Ovary (tissue), 9 donors: ENCODE results near the gene ASB10. TPM values are rescaled to one million over a fixed set of nuclear protein-coding genes. Genes with fewer than 3 reads are reported as not detected.
A peak's percentile ranks its signal among the peaks of the same experiment; 100 is the strongest.

Experiments used
- DNase-seq, 5 donors: peaks; one replicate each; pipeline ENCODE4 v3.0.0-alpha.2; 2019 to 2020
- H3K27ac ChIP-seq, 2 donors: fragments of 200-600 bp; one replicate each; pipeline versions ENCODE4 v1.5.1 to v1.8.0; 2019 to 2022
- H3K27me3 ChIP-seq: fragments of 200-600 bp; one replicate; pipeline ENCODE4 v1.8.0; 2022
- H3K36me3 ChIP-seq: fragments of 200-600 bp; sonication (generic); one replicate; pipeline ENCODE4 v1.5.1; 2019
- H3K4me1 ChIP-seq: one replicate; pipeline ENCODE4 v1.8.1; 2013; ENCODE audit warnings: mild to moderate bottlenecking, moderate library complexity; ENCODE audit not compliant: insufficient read depth
- H3K4me3 ChIP-seq: fragments of 200-600 bp; sonication (generic); one replicate; pipeline ENCODE4 v1.5.1; 2017
- H3K9me3 ChIP-seq, 2 donors: fragments of 200-600 bp in 1 of 2; sonication (generic) in 1 of 2; one replicate each; pipeline versions ENCODE4 v1.5.1 to v1.8.1; 2013 to 2019; ENCODE audit warnings: mild to moderate bottlenecking in 1 of 2, moderate library complexity in 1 of 2
- EP300 ChIP-seq: sonication (generic); formaldehyde crosslinking; IDR thresholded peaks from one replicate; pipeline ENCODE4 v1.6.1; 2017; ENCODE audit warnings: antibody characterized with exemption
- POLR2A ChIP-seq: fragments of 450-650 bp; IDR thresholded peaks from one replicate; pipeline ENCODE4 v1.6.1; 2017; ENCODE audit warnings: antibody characterized with exemption, mild to moderate bottlenecking, moderate library complexity
- WGBS, 3 donors: extraction: QIAGEN DNeasy Blood & Tissue Kit in 1 of 3; methylation state at CpG; one replicate each; pipeline versions ENCODE4 v1.1.5 to v1.1.7; 2013 to 2017; 5-methylcytosine and 5-hydroxymethylcytosine counted together
- intact Hi-C, 4 donors: fragments of 100-400 bp; cut with DNase I; formaldehyde crosslinking; loops; one replicate each; pipeline versions ENCODE4 v1.11.0 to v1.15.1; 2022 to 2023
- polyA plus RNA-seq, 2 donors: library from polyadenylated mRNA; stranded (reverse); fragments of 200-250 nt in 1 of 2; fragments of 350-450 nt in 1 of 2; fragmentation: Illumina TruSeq in 1 of 2; extraction: RNeasy Lipid Tissue Mini Kit (QIAGEN cat#74804) in 1 of 2; gene quantifications; one replicate each; pipeline ENCODE4 v1.2.3, GENCODE V29; 2013 to 2014
- total RNA-seq, 7 donors: library from RNA; depleted of rRNA in 2 of 7; stranded (reverse); fragments of >200 nt in 2 of 7; fragmentation: NEBNext Ultra II Directional in 3 of 7; extraction: Animal tissue kit (Norgen Biotek cat#: 25700) in 3 of 7; gene quantifications; one replicate each; pipeline versions ENCODE4 v1.1.0 to v1.2.4, GENCODE V29; 2016 to 2023
- TF ChIP-seq, protein P1 (sequence below), 3 donors: fragments of 450-650 bp in 2 of 3; fragments of 200-600 bp in 1 of 3; IDR thresholded peaks; one replicate each; pipeline versions ENCODE4 v1.5.1 to v1.8.0; 2016 to 2022; ENCODE audit warnings: antibody characterized with exemption in 3 of 3, mild to moderate bottlenecking in 1 of 3
- donor health status: DM: no; HTN: no; CAD: no; lungs with moderate emphysema.
- donor health status: DM: no; HTN: no; CAD: no.
- donor health status: Bipolar disorder and iron deficiency.
- donor health status: DM: yes; HTN: yes; CAD: no.
- donor health status: DM: no; HTN: no; CAD: no.
- donor health status: DM: yes; HTN: yes; CAD: no.

ASB10 gene
- total and polyA plus RNA-seq, 9 donors: not detected

DNA sequence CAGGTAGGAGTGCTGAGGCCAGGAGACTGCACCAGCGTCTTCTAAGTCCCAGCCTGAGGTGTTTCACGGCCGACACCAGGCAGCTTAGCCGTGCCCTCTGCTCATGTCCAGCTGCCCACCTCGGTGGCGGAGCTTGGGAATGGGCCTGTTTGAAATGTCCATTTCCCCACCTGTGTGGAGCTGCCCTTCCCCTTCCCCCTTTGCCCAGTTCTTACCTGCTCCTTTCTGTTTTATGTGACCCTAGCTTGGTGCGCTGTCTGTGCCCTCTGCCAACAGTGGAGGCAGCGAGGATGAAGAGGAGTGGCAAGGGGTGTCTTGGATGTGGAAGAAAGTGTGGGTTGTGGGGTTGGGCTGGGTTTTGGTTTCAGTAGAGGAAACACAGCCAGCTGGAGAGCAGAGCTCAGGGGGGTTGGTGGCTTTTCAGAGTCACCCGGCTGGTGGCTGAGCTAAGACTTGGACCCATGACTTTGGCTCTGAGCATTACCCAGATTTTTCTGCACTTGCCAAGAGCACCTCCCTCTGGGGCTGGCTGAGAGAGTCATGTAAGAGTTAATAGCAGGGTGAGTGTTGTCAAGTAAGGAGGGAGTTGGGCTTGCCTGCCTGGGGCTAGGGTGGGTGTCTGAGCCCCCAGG lies 57.0 kb downstream of the ASB10 start:
- Histone ChIP-seq H3K27me3 (no peaks in the 10 kb centered on the region), H3K36me3 (no peaks in the 10 kb centered on the region), H3K27ac (no peak overlapping the region), H3K4me3 (no peak overlapping the region), H3K9me3 (no peaks in the 10 kb centered on the region), H3K4me1 (peaks cover 8% of the 10 kb centered on the region)
- intact Hi-C loops: loop anchor here in 3 of 4 donors (5.0 to 10.0 kb wide), 5 partner anchors 37 to 175 kb away; partner anchors contain the start of gene GBX1 (in 1 of the 3)
- WGBS, 3 donors: 94 to 97% (median 96%) methylated on average over 9 of the region's 9 CpGs
- DNase-seq: no peak
- TF ChIP-seq, protein P1, sequence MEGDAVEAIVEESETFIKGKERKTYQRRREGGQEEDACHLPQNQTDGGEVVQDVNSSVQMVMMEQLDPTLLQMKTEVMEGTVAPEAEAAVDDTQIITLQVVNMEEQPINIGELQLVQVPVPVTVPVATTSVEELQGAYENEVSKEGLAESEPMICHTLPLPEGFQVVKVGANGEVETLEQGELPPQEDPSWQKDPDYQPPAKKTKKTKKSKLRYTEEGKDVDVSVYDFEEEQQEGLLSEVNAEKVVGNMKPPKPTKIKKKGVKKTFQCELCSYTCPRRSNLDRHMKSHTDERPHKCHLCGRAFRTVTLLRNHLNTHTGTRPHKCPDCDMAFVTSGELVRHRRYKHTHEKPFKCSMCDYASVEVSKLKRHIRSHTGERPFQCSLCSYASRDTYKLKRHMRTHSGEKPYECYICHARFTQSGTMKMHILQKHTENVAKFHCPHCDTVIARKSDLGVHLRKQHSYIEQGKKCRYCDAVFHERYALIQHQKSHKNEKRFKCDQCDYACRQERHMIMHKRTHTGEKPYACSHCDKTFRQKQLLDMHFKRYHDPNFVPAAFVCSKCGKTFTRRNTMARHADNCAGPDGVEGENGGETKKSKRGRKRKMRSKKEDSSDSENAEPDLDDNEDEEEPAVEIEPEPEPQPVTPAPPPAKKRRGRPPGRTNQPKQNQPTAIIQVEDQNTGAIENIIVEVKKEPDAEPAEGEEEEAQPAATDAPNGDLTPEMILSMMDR (IDR thresholded peaks at IDR 0.05): no peak
- TF ChIP-seq POLR2A (no peak), EP300 (no peak)

DNA sequence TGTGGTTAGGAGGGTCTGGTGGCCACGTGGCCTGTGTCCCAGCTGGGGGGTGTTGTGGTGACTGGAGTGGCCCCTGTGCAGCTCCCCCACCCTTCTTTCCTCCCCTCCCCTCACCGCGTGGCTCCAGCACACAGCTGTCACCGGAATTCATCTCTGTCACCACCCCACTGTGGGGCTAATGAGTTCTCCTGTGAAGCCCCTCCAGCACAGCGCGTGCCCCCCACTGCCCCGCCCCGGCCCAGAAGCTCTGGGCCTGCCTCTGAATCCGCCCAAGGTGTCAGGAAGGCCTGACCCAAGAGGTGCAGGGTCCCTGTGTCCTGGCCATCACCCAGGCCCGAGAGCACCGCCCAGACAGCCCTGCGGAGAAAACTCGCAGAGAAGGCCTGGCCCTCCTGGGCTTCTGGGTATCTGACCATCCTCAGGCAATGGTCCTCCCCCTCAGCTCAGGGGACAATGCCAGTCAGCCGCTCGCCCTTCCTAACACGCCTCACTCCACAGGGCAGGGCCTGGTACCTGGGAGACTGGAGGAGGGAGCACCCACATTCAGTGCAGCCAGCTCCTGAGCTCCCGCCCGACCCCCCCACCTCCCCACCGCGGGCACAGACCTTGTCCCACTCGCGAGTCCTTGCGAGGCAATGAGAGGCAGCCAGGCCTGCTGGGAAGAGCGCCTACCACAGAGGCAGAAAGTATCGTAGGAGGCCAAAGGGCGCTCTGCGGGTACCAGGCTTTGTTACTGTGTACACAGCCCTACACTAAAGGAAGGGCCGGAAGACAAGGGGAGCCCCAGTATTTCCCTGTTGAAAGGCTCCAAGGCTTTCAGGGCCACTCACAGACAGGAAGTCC lies 57.7 kb downstream of the ASB10 start:
- 88 to 91% (median 89%) methylated on average over 28 of the region's 28 CpGs for WGBS, 3 donors
- H3K36me3 ChIP-seq: no peaks in the 10 kb centered on the region
- intact Hi-C loops: loop anchor here in 3 of 4 donors (5.0 kb wide), 4 partner anchors 38 to 173 kb away; partner anchors contain the start of gene GBX1 (in 1 of the 3)

DNA sequence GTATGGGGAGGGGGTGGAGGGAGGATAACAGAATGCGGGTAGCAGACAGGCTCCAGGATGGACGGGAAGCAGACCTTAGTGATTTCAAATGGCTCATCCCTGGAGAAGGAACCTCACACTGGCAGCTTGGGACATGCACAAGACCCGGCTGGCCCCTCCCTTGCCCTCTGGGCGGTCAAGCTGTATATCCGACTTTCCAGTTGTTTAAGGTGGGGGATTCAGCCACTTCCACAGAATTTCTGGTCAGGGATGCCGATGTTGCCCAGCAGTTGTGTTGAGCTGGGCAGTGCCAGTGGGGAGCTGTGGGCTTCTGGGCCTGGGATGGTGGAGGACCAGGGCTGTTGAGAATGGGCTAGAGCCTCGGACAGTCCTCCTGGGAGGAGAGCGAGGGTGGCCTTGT lies 58.3 kb downstream of the ASB10 start:
- intact Hi-C loops: loop anchor here in 3 of 4 donors (5.0 kb wide), 4 partner anchors 39 to 174 kb away; partner anchors contain the start of gene GBX1 (in 1 of the 3)
- TF ChIP-seq, protein P1 (IDR thresholded peaks at IDR 0.05): no peak
- TF ChIP-seq POLR2A (no peak), EP300 (no peak)
- Histone ChIP-seq H3K4me3 (no peak overlapping the region), H3K36me3 (no peaks in the 10 kb centered on the region), H3K27me3 (no peaks in the 10 kb centered on the region), H3K9me3 (no peaks in the 10 kb centered on the region), H3K4me1 (peaks cover 8% of the 10 kb centered on the region), H3K27ac (no peak overlapping the region)
- DNase-seq: peak in 1 of 5 donors; percentile 10
- 82 to 85% (median 83%) methylated on average over 8 of the region's 8 CpGs for WGBS, 3 donors

More for the DNA sequence above, 57.7 kb downstream of the ASB10 start:
- Histone ChIP-seq H3K27ac (no peak overlapping the region), H3K4me3 (no peak overlapping the region), H3K9me3 (no peaks in the 10 kb centered on the region), H3K27me3 (no peaks in the 10 kb centered on the region), H3K4me1 (peaks cover 8% of the 10 kb centered on the region)
- TF ChIP-seq EP300 (no peak), POLR2A (no peak)
- TF ChIP-seq, protein P1 (IDR thresholded peaks at IDR 0.05): no peak
- DNase-seq: peak in 1 of 5 donors; percentile 19

DNA sequence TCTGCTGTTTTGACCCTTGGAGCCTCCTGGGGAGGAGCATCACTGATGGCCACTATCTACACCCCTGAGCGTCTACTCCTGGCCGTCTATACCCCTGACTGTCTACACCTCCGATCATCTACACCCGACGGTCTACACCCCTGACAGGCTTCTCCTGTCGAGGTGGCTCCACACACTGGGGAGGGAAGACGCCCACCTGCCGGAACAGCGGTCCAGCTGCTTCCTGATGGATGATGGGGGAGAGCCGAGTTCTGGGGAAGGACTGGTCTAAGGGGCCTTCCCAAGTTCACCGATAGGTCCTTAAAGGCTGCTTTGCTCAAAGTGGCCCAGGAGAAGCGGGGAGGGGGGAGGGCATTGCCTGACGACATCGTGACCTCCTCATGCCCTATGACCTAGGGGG lies 58.9 kb downstream of the ASB10 start:
- Histone ChIP-seq H3K4me3 (no peak overlapping the region), H3K9me3 (no peaks in the 10 kb centered on the region), H3K36me3 (no peaks in the 10 kb centered on the region), H3K27ac (no peak overlapping the region), H3K4me1 (peaks cover 8% of the 10 kb centered on the region), H3K27me3 (no peaks in the 10 kb centered on the region)
- intact Hi-C loops: loop anchor here in 3 of 4 donors (5.0 kb wide), 4 partner anchors 39 to 174 kb away; partner anchors contain the start of gene GBX1 (in 1 of the 3)
- DNase-seq: peak in 1 of 5 donors; percentile 13
- no peak for TF ChIP-seq EP300
- TF ChIP-seq, protein P1 (IDR thresholded peaks at IDR 0.05): no peak
- TF ChIP-seq POLR2A: no peak
- 79 to 82% (median 80%) methylated on average over 14 of the region's 14 CpGs for WGBS, 3 donors
